GM12878 (cell line): ENCODE results near the gene FCAMR. TPM values are rescaled to one million over a fixed set of nuclear protein-coding genes. Genes with fewer than 3 reads are reported as not detected.

Source experiments
- ATAC-seq: fragments of 200-7000 bp; cut with Tn5 transposase; 3 replicates; pipeline ENCODE4 v1.9.1; 2020; ENCODE audit warnings: mild to moderate bottlenecking, moderate library complexity
- BruUV-seq: library from RNA; stranded (reverse); fragments of 400-500 nt; replicated peaks from 2 replicates; lab custom pipeline; 2021; lab: Mats Ljungman, UMichigan
- CTCF ChIA-PET: fragments of 300-600 bp; sonication (Branson Sonifier 250); formaldehyde crosslinking; extraction: SDS; loops from one replicate; lab custom pipeline; 2021; ENCODE audit warnings: inconsistent platforms; lab: Yijun Ruan, JAX
- POLR2A ChIA-PET: fragments of 350-600 bp; formaldehyde crosslinking; extraction: SDS; loops from one replicate; lab custom pipeline; 2021; ENCODE audit warnings: inconsistent platforms; lab: Charles Lee
- RAD21 ChIA-PET: fragments of 300-600 bp; sonication (Branson Sonifier 250); formaldehyde crosslinking; loops from one replicate; lab custom pipeline; 2023; ENCODE audit warnings: antibody characterized with exemption; ENCODE audit not compliant: unreplicated experiment; lab: Charles Lee
- SMC1A ChIA-PET: fragments of 300-600 bp; sonication (Branson Sonifier 250); formaldehyde crosslinking; loops from one replicate; lab custom pipeline; 2023; ENCODE audit not compliant: unreplicated experiment, uncharacterized antibody; lab: Charles Lee
- DNase-seq: peaks from one replicate; pipeline ENCODE4 v3.0.0-alpha.2; 2011; ENCODE audit warnings: low read depth, low spot score
- FAIRE-seq: peaks from 3 replicates; lab custom pipeline; 2011; peaks lifted over from hg19 to GRCh38; lab: Jason Lieb, UNC
- H2AFZ ChIP-seq: 2 replicates; pipeline ENCODE4 v1.6.0; 2011; ENCODE audit warnings: low read depth, low read length, control low read depth; ENCODE audit not compliant: control insufficient read depth
- H3K27ac ChIP-seq: 2 replicates; pipeline ENCODE4 v1.5.1; 2011; ENCODE audit warnings: control low read depth; ENCODE audit not compliant: control insufficient read depth, insufficient read depth
- H3K27me3 ChIP-seq, 2 experiments: replicated peaks in 1 of 2; 2 replicates each; pipeline versions ENCODE4 v1.6.0 to v1.6.1; 2011; ENCODE audit warnings: low read length in 1 of 2; ENCODE audit not compliant: control insufficient read depth in 2 of 2, insufficient read depth in 2 of 2
- H3K36me3 ChIP-seq, 2 experiments: 2 replicates each; pipeline ENCODE4 v1.5.1; 2011; ENCODE audit warnings: low read length in 1 of 2; ENCODE audit not compliant: control insufficient read depth in 2 of 2, insufficient read depth in 2 of 2
- H3K4me1 ChIP-seq: 2 replicates; pipeline ENCODE4 v1.6.1; 2011; ENCODE audit warnings: mild to moderate bottlenecking, low read length, moderate library complexity, mixed read lengths; ENCODE audit not compliant: control insufficient read depth, insufficient read depth
- H3K4me2 ChIP-seq: 2 replicates; pipeline ENCODE4 v1.6.0; 2011; ENCODE audit warnings: control low read depth; ENCODE audit not compliant: control insufficient read depth, insufficient read depth
- H3K4me3 ChIP-seq: fragments of 200-600 bp; sonication (generic); 2 replicates; pipeline ENCODE4 v1.5.1; 2016
- H3K79me2 ChIP-seq: 2 replicates; pipeline ENCODE4 v1.6.0; 2011; ENCODE audit warnings: low read length; ENCODE audit not compliant: control insufficient read depth, insufficient read depth
- H3K9ac ChIP-seq: 2 replicates; pipeline ENCODE4 v1.8.0; 2011; ENCODE audit warnings: low read length, control low read depth, mixed read lengths; ENCODE audit not compliant: control insufficient read depth, insufficient read depth
- H3K9me3 ChIP-seq: replicated peaks from 3 replicates; pipeline ENCODE4 v1.5.1; 2011; ENCODE audit warnings: mild to moderate bottlenecking, low read length; ENCODE audit not compliant: control insufficient read depth, insufficient read depth
- H4K20me1 ChIP-seq: 2 replicates; pipeline ENCODE4 v1.6.0; 2011; ENCODE audit not compliant: control insufficient read depth, insufficient read depth
- BACH1 ChIP-seq: fragments of 450-650 bp; IDR thresholded peaks from 2 replicates; pipeline ENCODE4 v1.6.1; 2017; ENCODE audit warnings: mild to moderate bottlenecking, borderline replicate concordance
- CREM ChIP-seq: IDR thresholded peaks from 2 replicates; pipeline ENCODE4 v1.6.1; 2014; ENCODE audit warnings: antibody characterized with exemption, low read depth
- ELK1 ChIP-seq: IDR thresholded peaks from 2 replicates; pipeline ENCODE4 v1.6.1; 2012; ENCODE audit warnings: low read depth, low read length, improper control_type of control experiment
- HDGF ChIP-seq: fragments of 450-650 bp; IDR thresholded peaks from 2 replicates; pipeline ENCODE4 v1.6.1; 2016; ENCODE audit warnings: antibody characterized with exemption
- IRF4 ChIP-seq: IDR thresholded peaks from 2 replicates; pipeline ENCODE4 v1.6.1; 2011; ENCODE audit warnings: low read depth, low read length
- MEF2A ChIP-seq: IDR thresholded peaks from 2 replicates; pipeline ENCODE4 v1.6.1; 2011; ENCODE audit warnings: low read depth, mild to moderate bottlenecking, low read length, moderate library complexity; ENCODE audit not compliant: insufficient read depth
- NR2C2 ChIP-seq: IDR thresholded peaks from 2 replicates; pipeline ENCODE4 v1.6.1; 2011; ENCODE audit warnings: borderline replicate concordance, low read depth; ENCODE audit not compliant: control insufficient read depth, insufficient read length
- NR2F1 ChIP-seq: fragments of 450-650 bp; conservative IDR thresholded peaks from 2 replicates; pipeline ENCODE4 v1.6.1; 2017; ENCODE audit warnings: mild to moderate bottlenecking
- POLR2A ChIP-seq: IDR thresholded peaks from 2 replicates; pipeline ENCODE4 v1.6.1; 2011; ENCODE audit warnings: low read depth, mild to moderate bottlenecking, low read length
- RB1 ChIP-seq: fragments of 450-650 bp; formaldehyde crosslinking; IDR thresholded peaks from 2 replicates; pipeline ENCODE4 v1.6.1; 2017; ENCODE audit warnings: mild to moderate bottlenecking, borderline replicate concordance
- RELA ChIP-seq: fragments of 450-650 bp; IDR thresholded peaks from 2 replicates; pipeline ENCODE4 v1.8.0; 2014; ENCODE audit warnings: borderline replicate concordance; ENCODE audit not compliant: partially characterized antibody
- TCF12 ChIP-seq: IDR thresholded peaks from 2 replicates; pipeline ENCODE4 v1.6.1; 2011; ENCODE audit warnings: low read depth, mild to moderate bottlenecking, low read length
- ZNF24 ChIP-seq: fragments of 450-650 bp; IDR thresholded peaks from 2 replicates; pipeline ENCODE4 v1.6.1; 2017; ENCODE audit warnings: antibody characterized with exemption, mild to moderate bottlenecking
- WGBS: methylation state at CpG from one replicate; pipeline ENCODE4 v1.1.6; 2016; ENCODE audit warnings: low lambda C conversion rate; ENCODE audit not compliant: insufficient replicate concordance, insufficient coverage; ENCODE audit errors: missing lambda C conversion rate; 5-methylcytosine and 5-hydroxymethylcytosine counted together
- in situ Hi-C: fragments of 300-500 bp; cut with MboI; formaldehyde crosslinking; loops from 9 replicates; pipeline ENCODE4 v1.14.3; 2018; ENCODE audit warnings: mixed read lengths
- intact Hi-C: fragments of 100-400 bp; cut with micrococcal nuclease; formaldehyde crosslinking; loops from one replicate; pipeline ENCODE4 v1.14.2; 2022; ENCODE audit not compliant: unreplicated experiment
- polyA plus RNA-seq, 11 experiments: library from polyadenylated mRNA; depleted of rRNA in 4 of 11; unstranded in 6 of 11; stranded (reverse) in 5 of 11; fragments of >200 nt; fragmentation: Nextera tagmentation in 4 of 11; fragmentation: Illumina TruSeq in 1 of 11; extraction: Ambion mirVana in 4 of 11; extraction: Trizol in 1 of 11; gene quantifications; 1 replicate in 1 of 11; 2 replicates in 10 of 11; pipeline versions ENCODE4 v1.2.1 to v1.2.3, GENCODE V29; 2011 to 2016; ENCODE audit warnings: inconsistent platforms in 2 of 11, missing spikeins in 2 of 11, low read depth in 1 of 11
- total RNA-seq, 4 experiments: library from RNA; depleted of rRNA in 3 of 4; stranded (reverse); fragments of >200 nt in 3 of 4; fragmentation: Illumina TruSeq in 1 of 4; extraction: Trizol in 1 of 4; gene quantifications; 2 replicates each; pipeline versions ENCODE4 v1.2.1 to v1.2.3, GENCODE V29; 2013 to 2021

Gene FCAMR
- total and polyA plus RNA-seq, 10 of the 15 experiments (the other 5 are each of a cell fraction or from before 2014, with no cell fraction given): 0.04 to 0.15 (median 0.06) TPM; not detected in 3

DNA sequence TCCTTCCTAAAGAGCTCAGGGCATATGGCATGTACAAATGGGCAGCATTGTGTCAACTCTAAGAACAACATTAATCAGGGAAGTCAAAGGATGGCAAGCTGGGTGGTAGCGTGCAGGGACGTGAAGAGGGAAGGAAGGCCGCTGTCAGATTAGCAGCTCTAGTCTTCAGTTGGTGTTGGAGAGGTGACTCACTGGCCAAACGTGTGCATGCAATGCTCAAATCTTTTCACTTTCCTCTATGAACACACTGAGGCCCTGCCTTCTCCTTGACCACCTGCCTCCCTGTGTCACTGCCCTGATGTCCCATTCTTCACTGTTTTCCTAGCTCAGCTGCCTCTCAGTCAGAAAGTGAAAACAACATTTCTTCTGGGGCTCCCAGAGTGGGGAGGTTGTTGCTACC lies 18.1 kb downstream of the FCAMR start:
- SMC1A ChIA-PET: interaction anchor here (0.6 to 1.8 kb wide), 12 partner anchors 17 to 317 kb away, joined by 3 to 7 read pairs (median 4); partner anchors contain the start of genes DYRK3 and FCAMR
- WGBS: 74% methylated on average over 4 of the region's 4 CpGs
- no peak for TF ChIP-seq NR2C2
- TF ChIP-seq MEF2A: no peak
- no peak for TF ChIP-seq BACH1
- TF ChIP-seq CREM: no peak
- TF ChIP-seq NR2F1: no peak
- TF ChIP-seq IRF4: no peak
- TF ChIP-seq POLR2A: no peak
- no peak for TF ChIP-seq ELK1
- TF ChIP-seq RB1: no peak
- no peak for TF ChIP-seq RELA
- no peak for TF ChIP-seq ZNF24
- no peak for TF ChIP-seq HDGF
- no peak for TF ChIP-seq TCF12
- TF ChIP-seq, all 136 proteins: peak for 0
- H4K20me1 ChIP-seq: no peaks in the 10 kb centered on the region
- CTCF ChIA-PET: interaction anchor here (0.6 to 9.4 kb wide), 13 partner anchors 11 to 143 kb away, joined by 3 to 61 read pairs (median 4); no protein-coding TSS in a partner anchor
- RAD21 ChIA-PET: interaction anchor here (0.8 to 2.6 kb wide), 8 partner anchors 11 to 40 kb away, joined by 3 to 9 read pairs (median 4); no protein-coding TSS in a partner anchor
- in situ Hi-C loops (no loop called here), intact Hi-C loops (no loop called here)
- no peak overlapping the region for H3K4me3 ChIP-seq
- FAIRE-seq: no peak
- peaks cover 4% of the 10 kb centered on the region; the same call in 2 of the 3 replicates for H3K9me3 ChIP-seq
- H3K4me1 ChIP-seq: peaks cover 58% of the 10 kb centered on the region
- H3K36me3 ChIP-seq: no peaks in the 10 kb centered on the region
- no TSS peak for BruUV-seq
- H3K27me3 ChIP-seq: no peaks in the 10 kb centered on the region
- ATAC-seq: peak; percentile 12; the same call in 1 of the 3 replicates
- no peaks in the 10 kb centered on the region for H3K79me2 ChIP-seq
- H3K4me2 ChIP-seq: peak overlapping the region; percentile 20; the same call in 1 of the 2 replicates
- no peak overlapping the region for H2AFZ ChIP-seq
- POLR2A ChIA-PET: interaction anchor here (0.8 to 2.3 kb wide), 5 partner anchors 11 to 33 kb away, joined by 3 to 13 read pairs (median 3); no protein-coding TSS in a partner anchor
- H3K9ac ChIP-seq: no peak overlapping the region
- no peak overlapping the region for H3K27ac ChIP-seq
- DNase-seq: no peak
